Right lobe of liver (tissue), 4 donors: ENCODE measurements around the gene DNAJB4.

Experiments
- CTCF ChIP-seq, 4 donors: fragments of 200-600 bp in 3 of 4; fragments of 450-650 bp in 1 of 4; IDR thresholded peaks; one replicate each; pipeline versions ENCODE4 v1.5.1 to v1.8.0; 2016 to 2022; ENCODE audit warnings: antibody characterized with exemption in 4 of 4, mild to moderate bottlenecking in 2 of 4
- POLR2A ChIP-seq: fragments of 450-650 bp; IDR thresholded peaks from one replicate; pipeline ENCODE4 v1.6.1; 2017; ENCODE audit warnings: antibody characterized with exemption, mild to moderate bottlenecking
- donor health status: DM: no; HTN: no; CAD: no.
- donor health status: DM: no; HTN: no; CAD: no.
- donor health status: DM: no; HTN: yes; CAD: no.

GRCh38 chr1:78036450-78036849, 31.7 kb downstream of the DNAJB4 start:
- no peak for TF ChIP-seq CTCF (IDR thresholded peaks at IDR 0.05)
- TF ChIP-seq POLR2A, result no peak
